SK-N-SH (cell line): Measurements from ENCODE around the gene GNAT1. TPM values are rescaled to one million over a fixed set of nuclear protein-coding genes. Genes with fewer than 3 reads are reported as not detected.

Source experiments
- CTCF ChIA-PET: fragments of 300-600, 350-600 bp; formaldehyde crosslinking; extraction: SDS; loops from one replicate; lab custom pipeline; 2021; lab: Yijun Ruan, JAX
- POLR2A ChIA-PET: fragments of 350-600 bp; sonication (Branson Sonifier 250); formaldehyde crosslinking; extraction: SDS; loops from one replicate; lab custom pipeline; 2020; ENCODE audit warnings: antibody characterized with exemption, inconsistent platforms; lab: Yijun Ruan, JAX
- DNase-seq: peaks from one replicate; pipeline ENCODE4 v3.0.0; 2012
- H2AFZ ChIP-seq: fragments of 200-600 bp; sonication (generic); 2 replicates; pipeline ENCODE4 v1.8.1; 2016; ENCODE audit warnings: antibody characterized with exemption, mild to moderate bottlenecking, low read depth
- H3F3A ChIP-seq: fragments of 200-600 bp; sonication (generic); replicated peaks from 2 replicates; pipeline ENCODE3; 2016; ENCODE audit warnings: antibody characterized with exemption, mild to moderate bottlenecking; ENCODE audit not compliant: insufficient read depth
- H3K27ac ChIP-seq, 2 experiments: fragments of 200-500 bp in 1 of 2; fragments of 200-600 bp in 1 of 2; sonication (Bioruptor generic) in 1 of 2; sonication (generic), shearing (Covaris generic) in 1 of 2; 2 replicates each; pipeline versions ENCODE4 v1.5.1 to v1.6.1; 2014 to 2016; ENCODE audit warnings: low read depth in 2 of 2, inconsistent platforms in 1 of 2, low read length in 1 of 2, mild to moderate bottlenecking in 1 of 2, mixed read lengths in 1 of 2
- H3K27me3 ChIP-seq: fragments of 200-600 bp; sonication (generic), shearing (Covaris generic); 2 replicates; pipeline ENCODE4 v1.6.1; 2016; ENCODE audit warnings: mixed run types; ENCODE audit not compliant: insufficient read depth
- H3K36me3 ChIP-seq, 2 experiments: fragments of 200-500 bp in 1 of 2; fragments of 200-600 bp in 1 of 2; sonication (Bioruptor generic) in 1 of 2; sonication (generic) in 1 of 2; replicated peaks in 1 of 2; 2 replicates each; pipeline versions ENCODE3 to v1.5.1; 2014 to 2016; ENCODE audit warnings: low read length in 1 of 2, mild to moderate bottlenecking in 1 of 2; ENCODE audit not compliant: insufficient read depth in 2 of 2, control insufficient read depth in 1 of 2
- H3K4me1 ChIP-seq, 2 experiments: fragments of 200-500 bp in 1 of 2; fragments of 200-600 bp in 1 of 2; sonication (Bioruptor generic) in 1 of 2; sonication (generic), shearing (Covaris generic) in 1 of 2; 2 replicates each; pipeline versions ENCODE4 v1.5.1 to v1.6.1; 2014 to 2016; ENCODE audit warnings: low read depth in 1 of 2, low read length in 1 of 2, mixed run types in 1 of 2; ENCODE audit not compliant: insufficient read depth in 2 of 2, control insufficient read depth in 1 of 2
- H3K4me2 ChIP-seq: fragments of 200-600 bp; sonication (generic), shearing (Covaris generic); 2 replicates; pipeline ENCODE4 v1.6.1; 2017; ENCODE audit warnings: mixed run types
- H3K4me3 ChIP-seq, 2 experiments: fragments of 200-500 bp in 1 of 2; fragments of 200-600 bp in 1 of 2; sonication (Bioruptor generic) in 1 of 2; sonication (generic), shearing (Covaris generic) in 1 of 2; 2 replicates each; pipeline versions ENCODE4 v1.5.1 to v1.8.1; 2014 to 2016; ENCODE audit warnings: low read depth in 2 of 2, inconsistent platforms in 1 of 2, low read length in 1 of 2, mild to moderate bottlenecking in 1 of 2, mixed read lengths in 1 of 2, moderate library complexity in 1 of 2
- H3K79me2 ChIP-seq: fragments of 200-600 bp; sonication (generic); 2 replicates; pipeline ENCODE4 v1.8.1; 2017; ENCODE audit warnings: mild to moderate bottlenecking; ENCODE audit not compliant: insufficient read depth
- H3K9ac ChIP-seq: fragments of 200-600 bp; sonication (generic); 2 replicates; pipeline ENCODE4 v1.6.1; 2017; ENCODE audit warnings: mixed run types
- H3K9me2 ChIP-seq: fragments of 200-600 bp; sonication (generic); 2 replicates; pipeline ENCODE4 v1.6.1; 2017; ENCODE audit warnings: mixed run types
- H3K9me3 ChIP-seq: fragments of 200-600 bp; sonication (generic); 2 replicates; pipeline ENCODE4 v1.6.1; 2017; ENCODE audit warnings: mixed run types, mild to moderate bottlenecking, moderate library complexity
- H4K20me1 ChIP-seq: fragments of 200-600 bp; sonication (generic); 2 replicates; pipeline ENCODE4 v1.6.1; 2017; ENCODE audit warnings: mild to moderate bottlenecking, mixed run types; ENCODE audit not compliant: insufficient read depth
- CTCF ChIP-seq: fragments of 200-600 bp; sonication (generic); IDR thresholded peaks from 2 replicates; pipeline ENCODE4 v1.6.1; 2017; ENCODE audit warnings: antibody characterized with exemption, mild to moderate bottlenecking, moderate library complexity
- EP300 ChIP-seq, 2 experiments: IDR thresholded peaks; 2 replicates each; pipeline versions ENCODE4 v1.4.0 to v1.6.1; 2012; ENCODE audit warnings: borderline replicate concordance in 1 of 2, low read depth in 1 of 2, low read length in 1 of 2
- FOXJ3 ChIP-seq: sonication (generic); formaldehyde crosslinking; IDR thresholded peaks from 2 replicates; pipeline ENCODE4 v1.5.1; 2020; ENCODE audit warnings: mild to moderate bottlenecking, missing genetic modification reagents
- IRF3 ChIP-seq: fragments of 150-350 bp; IDR thresholded peaks from 2 replicates; pipeline ENCODE4 v1.6.1; 2016; ENCODE audit warnings: mild to moderate bottlenecking, low read depth, low read length
- REST ChIP-seq: IDR thresholded peaks from 2 replicates; pipeline ENCODE4 v1.6.1; 2012; ENCODE audit warnings: mild to moderate bottlenecking, low read depth, low read length, moderate library complexity
- RFX5 ChIP-seq: IDR thresholded peaks from 2 replicates; pipeline ENCODE4 v1.6.1; 2012; ENCODE audit warnings: mild to moderate bottlenecking, improper control_type of control experiment, low read length
- SIN3A ChIP-seq: IDR thresholded peaks from 2 replicates; pipeline ENCODE4 v1.6.1; 2012; ENCODE audit warnings: low read depth, mild to moderate bottlenecking, low read length, moderate library complexity, borderline replicate concordance
- WGBS: methylation state at CpG from one replicate; pipeline ENCODE4 v1.1.6; 2017; ENCODE audit warnings: low lambda C conversion rate; 5-methylcytosine and 5-hydroxymethylcytosine counted together
- polyA plus RNA-seq, 3 experiments: library from polyadenylated mRNA; depleted of rRNA; stranded (reverse); fragments of >200 nt; gene quantifications; 2 replicates each; pipeline ENCODE4 v1.2.3, GENCODE V29; 2012

GNAT1 gene
- polyA plus RNA-seq, 1 of the 3 experiments (the other 2 are of a cell fraction): not detected

GRCh38 chr3:50151728-50152127, 39.7 kb upstream of the GNAT1 start:
- no peaks in the 10 kb centered on the region for H3K9me3 ChIP-seq
- peaks cover 12% of the 10 kb centered on the region for H3K79me2 ChIP-seq
- H3F3A ChIP-seq: peaks cover 4% of the 10 kb centered on the region
- WGBS: 61% methylated on average over 3 of the region's 5 CpGs
- CTCF ChIA-PET: interaction anchor here (1.0 to 5.6 kb wide), 11 partner anchors 13 to 170 kb away, joined by 3 to 132 read pairs (median 8); no protein-coding TSS in a partner anchor
- H3K4me1 ChIP-seq: peaks cover 7 to 62% of the 10 kb centered on the region in 2 experiments; a peak in 2 of 4 replicates
- no peaks in the 10 kb centered on the region for H4K20me1 ChIP-seq
- H3K4me3 ChIP-seq: no peak overlapping the region
- DNase-seq: no peak
- no peak for TF ChIP-seq RFX5
- no peak for TF ChIP-seq REST
- TF ChIP-seq IRF3: no peak
- no peak for TF ChIP-seq EP300 (IDR thresholded peaks at IDR 0.05; ENCODE audit: borderline replicate concordance in 1 of 2, low read depth in 1 of 2, low read length in 1 of 2)
- no peaks in the 10 kb centered on the region for H3K9me2 ChIP-seq
- peak overlapping the region in 1 of 2 experiments; percentile 11; a peak in 1 of 4 replicates for H3K27ac ChIP-seq
- no peaks in the 10 kb centered on the region for H3K27me3 ChIP-seq
- H3K9ac ChIP-seq: no peak overlapping the region
- no peak overlapping the region for H2AFZ ChIP-seq
- POLR2A ChIA-PET: interaction anchor here (1.1 to 3.0 kb wide), 2 partner anchors 28 to 29 kb away, joined by 3 to 12 read pairs; no protein-coding TSS in a partner anchor
- no peaks in the 10 kb centered on the region for H3K36me3 ChIP-seq
- no peak overlapping the region for H3K4me2 ChIP-seq

GRCh38 chr3:50153782-50154475, 37.5 kb upstream of the GNAT1 start:
- Histone ChIP-seq H3K4me3 (peak overlapping the region in 1 of 2 experiments; percentile 67; a peak in 1 of 4 replicates), H2AFZ (no peak overlapping the region), H3K4me2 (peak overlapping the region; percentile 85), H3K4me1 (peaks cover 22 to 51% of the 10 kb centered on the region in 2 experiments; a peak in 2 of 4 replicates), H3K36me3 (no peaks in the 10 kb centered on the region), H3K27ac (no peak overlapping the region), H3K9me2 (no peaks in the 10 kb centered on the region), H3K79me2 (peaks cover 26% of the 10 kb centered on the region), H3K9me3 (no peaks in the 10 kb centered on the region), H3K27me3 (no peaks in the 10 kb centered on the region), H3K9ac (no peak overlapping the region), H4K20me1 (no peaks in the 10 kb centered on the region), H3F3A (no peaks in the 10 kb centered on the region)
- ChIA-PET CTCF (interaction anchor here (0.6 to 5.6 kb wide), 16 partner anchors 9 to 315 kb away, joined by 3 to 132 read pairs (median 4); partner anchors contain the start of gene GNAT1), POLR2A (no interaction called here)
- no peak for DNase-seq
- 75% methylated on average over 8 of the region's 9 CpGs for WGBS
- TF ChIP-seq SIN3A (no peak), CTCF (no peak), FOXJ3 (CRISPR knock-in tag) (no peak)
